NCI-H82 treated with DMSO at 0.1 percent for 48 hours (cell line): Measurements from ENCODE around the gene XRRA1.
"Not testable (repeated sequence)": the region's sequence is repeated elsewhere in the genome, so short reads cannot be mapped to it uniquely, and the experiment has no call there.

Experiments
- DNase-seq: peaks from one replicate; lab custom pipeline; 2025; ENCODE audit not compliant: unreplicated experiment; lab: John Stamatoyannopoulos, UW

The XRRA1 gene

GRCh38 chr11:74839446-74839845, 109.4 kb downstream of the XRRA1 start:
- no peak for DNase-seq

- no peak for DNase-seq
Measured at GRCh38 chr11:74838188-74838587, 110.7 kb downstream of the XRRA1 start.

GRCh38 chr11:74837191-74837590, 111.7 kb downstream of the XRRA1 start:
- DNase-seq: no peak

GRCh38 chr11:74826901-74827300, 122.0 kb downstream of the XRRA1 start:
- no peak for DNase-seq

GRCh38 chr11:74825596-74825995, 123.3 kb downstream of the XRRA1 start:
- not testable (repeated sequence) for DNase-seq

- no peak for DNase-seq
Measured at GRCh38 chr11:74824285-74824982, 124.5 kb downstream of the XRRA1 start.

GRCh38 chr11:74822170-74822569, 126.7 kb downstream of the XRRA1 start:
- DNase-seq: no peak

- DNase-seq: no peak
Measured at GRCh38 chr11:74820763-74821162, 128.1 kb downstream of the XRRA1 start.

GRCh38 chr11:74819400-74819799, 129.5 kb downstream of the XRRA1 start:
- peak; percentile 24 for DNase-seq

GRCh38 chr11:74818283-74818946, 130.5 kb downstream of the XRRA1 start:
- no peak for DNase-seq

GRCh38 chr11:74816664-74817063, 132.2 kb downstream of the XRRA1 start:
- DNase-seq: no peak

- no peak for DNase-seq
Measured at GRCh38 chr11:74815966-74816365, 132.9 kb downstream of the XRRA1 start.

GRCh38 chr11:74809801-74810200, 139.1 kb downstream of the XRRA1 start:
- DNase-seq: no peak

- DNase-seq: no peak
Measured at GRCh38 chr11:74806267-74806666, 142.6 kb downstream of the XRRA1 start.

GRCh38 chr11:74791333-74792100, 157.4 kb downstream of the XRRA1 start:
- no peak for DNase-seq
